OCI-LY7 (cell line): ENCODE data around the gene HVCN1.

Experiments
- EZH2phosphoT487 ChIP-seq: fragments of 200-600 bp; sonication (generic); IDR thresholded peaks from 2 replicates; pipeline ENCODE4 v1.6.1; 2018; ENCODE audit warnings: low read depth, borderline replicate concordance, mild to moderate bottlenecking, mixed run types, antibody characterized with exemption, low read length, moderate library complexity, mixed read lengths
- TF ChIP-seq, protein P1 (sequence below): fragments of 200-600 bp; sonication (generic); conservative IDR thresholded peaks from 2 replicates; pipeline ENCODE4 v1.5.1; 2014; ENCODE audit warnings: mild to moderate bottlenecking, antibody characterized with exemption, low read length, moderate library complexity, mixed read lengths

DNA sequence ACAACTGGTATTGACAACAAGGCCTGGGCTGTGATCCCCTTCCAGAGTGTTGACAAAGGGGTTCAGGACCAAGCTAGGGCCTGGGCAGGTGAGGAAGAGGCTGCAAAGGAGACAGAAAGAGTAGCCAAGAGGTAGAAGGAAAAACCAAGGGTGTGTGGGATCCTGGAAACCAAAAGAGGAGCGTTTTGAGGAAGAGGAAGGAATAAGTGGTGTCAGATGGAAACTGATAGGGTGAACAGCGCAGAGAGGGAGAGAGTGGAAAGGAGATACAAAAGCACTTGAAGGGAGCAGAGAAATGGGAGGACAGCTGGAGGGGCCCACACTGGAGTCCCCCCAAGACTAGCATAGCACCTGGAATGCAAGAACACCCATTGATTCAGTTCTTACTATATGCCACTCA lies 8.3 kb upstream of the HVCN1 start:
- TF ChIP-seq, protein P1, sequence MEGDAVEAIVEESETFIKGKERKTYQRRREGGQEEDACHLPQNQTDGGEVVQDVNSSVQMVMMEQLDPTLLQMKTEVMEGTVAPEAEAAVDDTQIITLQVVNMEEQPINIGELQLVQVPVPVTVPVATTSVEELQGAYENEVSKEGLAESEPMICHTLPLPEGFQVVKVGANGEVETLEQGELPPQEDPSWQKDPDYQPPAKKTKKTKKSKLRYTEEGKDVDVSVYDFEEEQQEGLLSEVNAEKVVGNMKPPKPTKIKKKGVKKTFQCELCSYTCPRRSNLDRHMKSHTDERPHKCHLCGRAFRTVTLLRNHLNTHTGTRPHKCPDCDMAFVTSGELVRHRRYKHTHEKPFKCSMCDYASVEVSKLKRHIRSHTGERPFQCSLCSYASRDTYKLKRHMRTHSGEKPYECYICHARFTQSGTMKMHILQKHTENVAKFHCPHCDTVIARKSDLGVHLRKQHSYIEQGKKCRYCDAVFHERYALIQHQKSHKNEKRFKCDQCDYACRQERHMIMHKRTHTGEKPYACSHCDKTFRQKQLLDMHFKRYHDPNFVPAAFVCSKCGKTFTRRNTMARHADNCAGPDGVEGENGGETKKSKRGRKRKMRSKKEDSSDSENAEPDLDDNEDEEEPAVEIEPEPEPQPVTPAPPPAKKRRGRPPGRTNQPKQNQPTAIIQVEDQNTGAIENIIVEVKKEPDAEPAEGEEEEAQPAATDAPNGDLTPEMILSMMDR, result no peak
- TF ChIP-seq EZH2phosphoT487, result no peak
